Left lung (tissue), 10 donors: Measurements from ENCODE around the gene NTN4. TPM values are rescaled to one million over a fixed set of nuclear protein-coding genes. Genes with fewer than 3 reads are reported as not detected.
A peak's percentile ranks its signal among the peaks of the same experiment; 100 is the strongest.

Experiments
- ATAC-seq: fragments of 200-7000 bp; cut with Tn5 transposase; one replicate; pipeline ENCODE4 v1.9.1; 2020; ENCODE audit warnings: moderate library complexity
- DNase-seq, 4 donors: peaks; one replicate each; pipeline ENCODE4 v3.0.0-alpha.2; 2013 to 2020
- H3K27ac ChIP-seq, 2 donors: fragments of 200-600 bp; sonication (generic) in 1 of 2; one replicate each; pipeline versions ENCODE4 v1.5.0 to v1.8.0; 2020 to 2021
- H3K27me3 ChIP-seq, 2 donors: fragments of 200-600 bp; sonication (generic) in 1 of 2; one replicate each; pipeline versions ENCODE4 v1.5.0 to v1.8.0; 2020 to 2021
- H3K36me3 ChIP-seq, 2 donors: fragments of 200-600 bp; sonication (generic) in 1 of 2; one replicate each; pipeline versions ENCODE4 v1.5.0 to v1.8.0; 2020 to 2021
- H3K4me1 ChIP-seq, 2 donors: fragments of 200-600 bp; one replicate each; pipeline ENCODE4 v1.8.0; 2021
- H3K4me3 ChIP-seq, 2 donors: fragments of 200-600 bp; sonication (generic) in 1 of 2; one replicate each; pipeline versions ENCODE4 v1.5.0 to v1.8.0; 2020 to 2021; ENCODE audit warnings: mild to moderate bottlenecking in 1 of 2
- H3K9me3 ChIP-seq, 2 donors: fragments of 200-600 bp; sonication (generic) in 1 of 2; one replicate each; pipeline versions ENCODE4 v1.5.0 to v1.8.0; 2020 to 2021
- CTCF ChIP-seq, 2 donors: fragments of 200-600 bp; sonication (generic) in 1 of 2; IDR thresholded peaks; one replicate each; pipeline versions ENCODE4 v1.5.0 to v1.8.0; 2021; ENCODE audit warnings: antibody characterized with exemption in 2 of 2
- intact Hi-C, 2 donors: fragments of 100-400 bp; cut with DNase I; formaldehyde crosslinking; loops; one replicate each; pipeline versions ENCODE4 v1.11.2 to v1.14.2; 2022
- polyA plus RNA-seq, 6 donors: library from polyadenylated mRNA; unstranded; fragments of 120-200 nt; gene quantifications; one replicate each; pipeline ENCODE4 v1.2.1, GENCODE V29; 2013; ENCODE audit not compliant: insufficient read length in 6 of 6
- total RNA-seq, 2 donors: library from RNA; stranded (reverse); fragmentation: NEBNext Ultra II Directional; extraction: Animal tissue kit (Norgen Biotek cat#: 25700); gene quantifications; one replicate each; pipeline ENCODE4 v1.2.1, GENCODE V29; 2021
- donor health status: DM: no; HTN: yes; CAD: no.
- donor health status: DM: no; HTN: no; CAD: no.

The NTN4 gene
- total and polyA plus RNA-seq, 8 donors = 22.6 to 81.5 (median 34.1) TPM

- no peak for TF ChIP-seq CTCF (IDR thresholded peaks at IDR 0.05)
- ATAC-seq = peak; percentile 45
These were observed 15.5 kb upstream of the NTN4 start for GRCh38 chr12:95805864-95806671.

GRCh38 chr12:95804291-95804690 is 13.7 kb upstream of the NTN4 start:
- H3K36me3 ChIP-seq = no peaks in the 10 kb centered on the region
- no peak for ATAC-seq
- no peak for TF ChIP-seq CTCF (IDR thresholded peaks at IDR 0.05)
- H3K27ac ChIP-seq = no peak overlapping the region
- H3K27me3 ChIP-seq = no peaks in the 10 kb centered on the region
- no peaks in the 10 kb centered on the region for H3K9me3 ChIP-seq
- no peak overlapping the region for H3K4me3 ChIP-seq
- intact Hi-C loops = no loop called here
- H3K4me1 ChIP-seq = peaks cover 0 to 4% of the 10 kb centered on the region in 2 donors
- no peak for DNase-seq

More at GRCh38 chr12:95805864-95806671, 15.5 kb upstream of the NTN4 start:
- Histone ChIP-seq H3K4me3 (no peak overlapping the region), H3K27ac (peak overlapping the region in 1 of 2 donors; percentile 43), H3K36me3 (no peaks in the 10 kb centered on the region), H3K9me3 (no peaks in the 10 kb centered on the region), H3K4me1 (peaks cover 0 to 4% of the 10 kb centered on the region in 2 donors), H3K27me3 (no peaks in the 10 kb centered on the region)
- intact Hi-C loops = no loop called here
- DNase-seq = no peak

- Histone ChIP-seq H3K4me3 (no peak overlapping the region), H3K4me1 (peaks cover 0 to 4% of the 10 kb centered on the region in 2 donors), H3K9me3 (no peaks in the 10 kb centered on the region), H3K27ac (no peak overlapping the region), H3K36me3 (no peaks in the 10 kb centered on the region), H3K27me3 (no peaks in the 10 kb centered on the region)
- no peak for ATAC-seq
- intact Hi-C loops = no loop called here
- DNase-seq = no peak
- no peak for TF ChIP-seq CTCF (IDR thresholded peaks at IDR 0.05)
These were observed 13.3 kb upstream of the NTN4 start for GRCh38 chr12:95803817-95804216.

GRCh38 chr12:95802482-95803270 is 12.1 kb upstream of the NTN4 start:
- intact Hi-C loops = no loop called here
- Histone ChIP-seq H3K4me3 (no peak overlapping the region), H3K9me3 (no peaks in the 10 kb centered on the region), H3K27me3 (no peaks in the 10 kb centered on the region), H3K27ac (peak overlapping the region; percentile 10 to 22), H3K36me3 (no peaks in the 10 kb centered on the region), H3K4me1 (peaks cover 0 to 4% of the 10 kb centered on the region in 2 donors)
- DNase-seq = peak in 1 of 4 donors; percentile 19
- TF ChIP-seq CTCF (IDR thresholded peaks at IDR 0.05) = no peak
- ATAC-seq = peak; percentile 91

GRCh38 chr12:95796982-95797289 is 6.4 kb upstream of the NTN4 start:
- H3K4me3 ChIP-seq = no peak overlapping the region
- H3K27ac ChIP-seq = peak overlapping the region in 1 of 2 donors; percentile 8
- intact Hi-C loops = no loop called here
- TF ChIP-seq CTCF (IDR thresholded peaks at IDR 0.05) = no peak
- H3K36me3 ChIP-seq = no peaks in the 10 kb centered on the region
- no peak for DNase-seq
- peak; percentile 21 for ATAC-seq
- no peaks in the 10 kb centered on the region for H3K9me3 ChIP-seq
- H3K4me1 ChIP-seq = no peaks in the 10 kb centered on the region
- peaks cover 0 to 28% of the 10 kb centered on the region in 2 donors for H3K27me3 ChIP-seq
